HEK293T (cell line): ENCODE measurements around the gene CD300LD.

ENCODE experiments used
- CTCF ChIA-PET: fragments of 350-600 bp; formaldehyde crosslinking; extraction: SDS; loops from one replicate; lab custom pipeline; 2021; ENCODE audit warnings: antibody characterized with exemption, inconsistent platforms; lab: Yijun Ruan, JAX
- POLR2A ChIA-PET: fragments of 350-600 bp; formaldehyde crosslinking; extraction: SDS; loops from one replicate; lab custom pipeline; 2020; ENCODE audit warnings: antibody characterized with exemption, inconsistent platforms; lab: Yijun Ruan, JAX
- DNase-seq: peaks from one replicate; pipeline ENCODE4 v3.0.0; 2012; ENCODE audit warnings: mixed read lengths; ENCODE audit errors: extremely low spot score
- ARNT ChIP-seq: fragments of 450-650 bp; IDR thresholded peaks from 2 replicates; pipeline ENCODE4 v1.6.1; 2017; ENCODE audit warnings: mild to moderate bottlenecking
- BHLHE40 ChIP-seq: fragments of 450-650 bp; IDR thresholded peaks from 2 replicates; pipeline ENCODE4 v1.6.1; 2016; ENCODE audit warnings: mild to moderate bottlenecking, moderate library complexity, borderline replicate concordance
- CTBP1 ChIP-seq: fragments of 450-650 bp; IDR thresholded peaks from 2 replicates; pipeline ENCODE4 v1.6.1; 2016; ENCODE audit warnings: borderline replicate concordance
- ELF4 ChIP-seq: fragments of 450-650 bp; IDR thresholded peaks from 2 replicates; pipeline ENCODE4 v1.6.1; 2017; ENCODE audit warnings: antibody characterized with exemption
- FOXA1 ChIP-seq: fragments of 450-650 bp; IDR thresholded peaks from 2 replicates; pipeline ENCODE4 v1.6.1; 2016; ENCODE audit warnings: mild to moderate bottlenecking
- FOXK2 ChIP-seq: fragments of 450-650 bp; IDR thresholded peaks from 2 replicates; pipeline ENCODE4 v1.6.1; 2016; ENCODE audit warnings: mild to moderate bottlenecking
- FOXM1 ChIP-seq: fragments of 450-650 bp; IDR thresholded peaks from 2 replicates; pipeline ENCODE4 v1.6.1; 2017; ENCODE audit warnings: mild to moderate bottlenecking, borderline replicate concordance
- HDGF ChIP-seq: fragments of 450-650 bp; IDR thresholded peaks from 2 replicates; pipeline ENCODE4 v1.6.1; 2017; ENCODE audit warnings: antibody characterized with exemption, borderline replicate concordance
- L3MBTL2 ChIP-seq: fragments of 450-650 bp; conservative IDR thresholded peaks from 2 replicates; pipeline ENCODE4 v1.6.1; 2016; ENCODE audit warnings: mild to moderate bottlenecking
- LEF1 ChIP-seq: fragments of 450-650 bp; IDR thresholded peaks from 2 replicates; pipeline ENCODE4 v1.6.1; 2017; ENCODE audit warnings: mild to moderate bottlenecking, borderline replicate concordance
- NFRKB ChIP-seq: fragments of 450-650 bp; IDR thresholded peaks from 2 replicates; pipeline ENCODE4 v1.6.1; 2016; ENCODE audit warnings: mild to moderate bottlenecking, moderate library complexity
- SP1 ChIP-seq: fragments of 450-650 bp; IDR thresholded peaks from 2 replicates; pipeline ENCODE4 v1.6.1; 2017
- SUZ12 ChIP-seq: fragments of 450-650 bp; IDR thresholded peaks from 2 replicates; pipeline ENCODE4 v1.6.1; 2016; ENCODE audit warnings: mild to moderate bottlenecking
- TARDBP ChIP-seq: fragments of 450-650 bp; IDR thresholded peaks from 2 replicates; pipeline ENCODE4 v1.6.1; 2016
- ZNF384 ChIP-seq: fragments of 450-650 bp; IDR thresholded peaks from 2 replicates; pipeline ENCODE4 v1.6.1; 2016
- TF ChIP-seq, protein P1 (sequence below): fragments of 450-650 bp; IDR thresholded peaks from 2 replicates; pipeline ENCODE4 v1.6.1; 2016

CD300LD gene

DNA sequence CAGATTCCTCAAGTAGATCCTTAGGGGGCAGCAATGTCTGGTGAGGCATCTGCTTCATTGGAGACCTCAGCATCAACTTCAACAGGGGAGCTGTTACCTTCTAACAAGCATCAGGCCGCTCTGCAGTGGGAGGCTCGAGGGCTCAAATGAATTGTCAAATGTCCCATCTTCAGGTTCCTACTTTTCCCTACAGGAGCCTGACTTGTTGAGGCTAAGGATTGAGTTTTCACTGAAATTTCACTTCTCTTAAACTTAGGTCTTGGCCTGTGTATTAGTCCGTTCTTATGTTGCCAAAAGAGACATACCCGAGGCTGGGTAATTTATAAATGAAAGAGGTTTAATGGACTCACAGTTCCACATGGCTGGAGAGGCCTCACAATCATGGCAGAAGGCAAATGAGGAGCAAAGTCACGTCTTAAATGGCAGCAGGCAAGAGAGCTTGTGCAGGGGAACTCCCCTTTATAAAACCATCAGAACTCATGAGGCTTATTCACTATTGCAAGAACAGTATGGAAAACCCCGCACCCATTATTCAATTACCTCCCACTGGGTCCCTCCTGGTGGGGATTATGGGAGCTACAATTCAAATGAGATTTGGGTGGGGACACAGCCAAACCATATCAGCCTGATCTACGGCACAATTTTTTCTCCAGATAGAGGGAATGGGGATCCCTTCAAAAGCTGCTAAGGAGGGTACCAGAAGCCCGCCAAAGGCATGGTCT is 5.1 kb upstream of the CD300LD start:
- no peak for TF ChIP-seq HDGF
- no peak for TF ChIP-seq TARDBP
- no peak for TF ChIP-seq ZNF384
- no peak for TF ChIP-seq NFRKB
- TF ChIP-seq SUZ12: no peak
- no peak for TF ChIP-seq FOXA1
- no peak for TF ChIP-seq FOXM1
- TF ChIP-seq SP1: no peak
- POLR2A ChIA-PET: no interaction called here
- DNase-seq: no peak
- CTCF ChIA-PET: no interaction called here

DNA sequence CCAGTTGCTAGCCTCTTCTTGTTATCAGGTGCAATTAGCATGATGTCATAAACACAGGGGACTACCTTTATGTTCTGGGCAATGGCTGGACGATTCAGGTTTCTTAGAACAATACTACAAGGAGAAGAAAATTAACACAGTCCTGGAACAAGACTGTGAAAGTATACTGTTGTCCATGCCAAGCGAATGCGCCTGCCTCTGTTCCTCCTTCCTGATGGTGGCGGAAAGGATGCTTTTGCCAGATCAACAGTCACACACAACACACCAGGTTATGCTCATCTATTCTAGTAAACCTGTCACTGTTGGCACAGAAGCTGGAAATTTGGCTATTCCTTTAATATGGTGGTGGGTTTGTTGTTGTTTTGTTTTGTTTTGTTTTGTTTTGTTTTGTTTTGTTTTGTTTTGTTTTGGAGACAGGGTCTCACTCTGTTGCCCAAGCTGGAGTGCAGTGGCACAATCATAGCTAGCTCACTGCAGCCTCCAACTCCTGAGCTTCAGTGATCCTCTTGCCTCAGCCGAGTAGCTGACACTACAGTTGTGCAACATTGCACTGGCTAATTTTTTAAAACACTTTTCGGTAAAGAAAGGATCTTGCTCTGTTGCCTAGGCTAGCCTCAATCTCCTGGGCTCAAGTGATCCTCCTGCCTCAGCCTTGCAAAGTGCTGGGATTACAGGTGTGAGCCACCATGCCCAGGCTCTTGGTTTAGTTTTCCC is 3.1 kb upstream of the CD300LD start:
- no peak for TF ChIP-seq SP1
- TF ChIP-seq SUZ12: no peak
- ChIA-PET POLR2A (no interaction called here), CTCF (no interaction called here)
- no peak for DNase-seq

DNA sequence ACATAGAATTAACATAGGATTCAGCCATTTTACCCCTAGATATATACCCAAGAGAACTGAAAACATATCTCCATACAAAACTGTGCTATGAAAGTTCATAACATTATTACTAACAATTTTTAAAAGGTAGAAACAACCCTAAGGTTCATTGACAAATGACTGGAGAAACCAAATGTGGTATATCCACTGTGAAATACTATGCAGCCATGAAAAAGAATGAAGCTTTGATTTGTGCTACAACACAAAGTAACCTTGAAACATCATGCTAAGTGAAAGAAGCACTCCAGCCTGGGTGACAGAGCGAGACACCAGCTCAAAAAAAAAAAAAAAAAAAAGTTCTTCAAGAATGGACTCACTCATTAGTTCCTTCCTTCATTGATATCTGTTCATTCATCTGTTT is 580 bp downstream of the CD300LD start:
- ChIA-PET POLR2A (no interaction called here), CTCF (interaction anchor here (1.1 kb wide), 1 partner anchor 146 kb away, joined by 4 read pairs; the partner anchor contains the start of gene RAB37)
- DNase-seq: no peak
- TF ChIP-seq SUZ12 (no peak), L3MBTL2 (no peak)

DNA sequence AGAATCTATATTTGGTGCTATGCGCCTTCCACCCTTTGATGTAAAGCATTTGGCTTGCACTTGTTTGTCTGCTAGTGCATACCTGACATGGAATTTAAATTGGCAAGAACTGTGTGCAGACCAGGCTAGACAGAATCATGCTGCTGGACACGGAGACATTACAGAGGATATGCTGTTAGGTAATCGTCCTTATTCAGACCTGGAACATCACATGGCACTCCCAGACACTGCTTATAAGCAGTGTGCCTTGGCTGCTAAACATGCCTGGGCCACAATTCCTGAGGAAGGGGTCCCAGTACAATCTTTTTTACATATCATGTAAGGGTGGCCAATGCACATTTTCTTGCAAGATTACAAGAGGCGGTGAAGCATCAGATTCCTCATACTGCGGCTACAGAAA is 6.4 kb downstream of the CD300LD start:
- CTCF ChIA-PET: no interaction called here
- POLR2A ChIA-PET: no interaction called here
- no peak for DNase-seq
- no peak for TF ChIP-seq BHLHE40
- no peak for TF ChIP-seq L3MBTL2
- no peak for TF ChIP-seq TARDBP
- no peak for TF ChIP-seq CTBP1
- TF ChIP-seq, protein P1, sequence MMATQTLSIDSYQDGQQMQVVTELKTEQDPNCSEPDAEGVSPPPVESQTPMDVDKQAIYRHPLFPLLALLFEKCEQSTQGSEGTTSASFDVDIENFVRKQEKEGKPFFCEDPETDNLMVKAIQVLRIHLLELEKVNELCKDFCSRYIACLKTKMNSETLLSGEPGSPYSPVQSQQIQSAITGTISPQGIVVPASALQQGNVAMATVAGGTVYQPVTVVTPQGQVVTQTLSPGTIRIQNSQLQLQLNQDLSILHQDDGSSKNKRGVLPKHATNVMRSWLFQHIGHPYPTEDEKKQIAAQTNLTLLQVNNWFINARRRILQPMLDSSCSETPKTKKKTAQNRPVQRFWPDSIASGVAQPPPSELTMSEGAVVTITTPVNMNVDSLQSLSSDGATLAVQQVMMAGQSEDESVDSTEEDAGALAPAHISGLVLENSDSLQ: no peak
- no peak for TF ChIP-seq FOXM1
- TF ChIP-seq SUZ12: no peak
- no peak for TF ChIP-seq ZNF384
- TF ChIP-seq LEF1: no peak
- TF ChIP-seq SP1: no peak
- no peak for TF ChIP-seq FOXK2
- no peak for TF ChIP-seq ARNT
- no peak for TF ChIP-seq NFRKB

DNA sequence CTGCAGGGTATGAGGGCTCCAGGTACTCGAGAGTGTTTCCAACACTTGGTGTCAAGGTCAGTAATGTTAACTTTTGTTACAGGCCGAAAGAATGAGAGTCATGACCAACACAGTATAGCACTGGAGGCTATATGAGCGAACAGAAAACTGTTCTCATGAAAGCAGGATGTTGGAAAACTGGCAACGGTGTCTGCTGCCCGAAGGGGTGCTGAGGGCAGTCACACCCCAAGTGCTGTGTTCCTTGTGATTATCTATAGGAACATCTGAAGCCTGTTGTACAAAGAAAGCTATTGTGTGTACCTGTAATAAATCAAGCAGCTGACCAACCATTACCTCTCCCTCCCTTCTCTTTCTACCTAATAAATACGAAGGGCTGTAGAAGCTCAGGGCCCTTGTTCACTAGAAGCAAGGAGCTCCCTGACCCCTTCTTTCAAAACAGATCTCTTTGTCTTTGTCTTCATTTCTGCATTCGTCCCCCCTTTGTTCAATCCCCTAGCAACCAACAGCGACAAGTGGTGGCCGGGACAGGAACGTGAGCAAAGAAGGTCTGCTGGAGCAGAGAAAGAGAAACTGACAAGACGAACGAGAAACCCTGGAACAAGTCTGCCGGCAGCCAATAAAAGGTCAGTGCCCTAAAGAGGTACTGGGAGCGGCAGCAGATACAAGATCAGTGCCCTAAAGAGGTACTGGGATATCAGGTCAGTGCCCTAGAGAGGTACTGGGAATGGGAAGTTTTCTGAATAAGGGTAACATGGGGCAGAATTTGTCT is 7.6 kb downstream of the CD300LD start:
- TF ChIP-seq BHLHE40 (no peak), ELF4 (no peak), SP1 (no peak), NFRKB (no peak), HDGF (no peak), ZNF384 (no peak), L3MBTL2 (no peak), FOXK2 (no peak), SUZ12 (no peak), LEF1 (no peak), TARDBP (no peak), FOXA1 (no peak)
- DNase-seq: no peak
- ChIA-PET CTCF (interaction anchor here (1.6 kb wide), 1 partner anchor 18 kb away, joined by 5 read pairs; no protein-coding TSS in a partner anchor), POLR2A (no interaction called here)

DNA sequence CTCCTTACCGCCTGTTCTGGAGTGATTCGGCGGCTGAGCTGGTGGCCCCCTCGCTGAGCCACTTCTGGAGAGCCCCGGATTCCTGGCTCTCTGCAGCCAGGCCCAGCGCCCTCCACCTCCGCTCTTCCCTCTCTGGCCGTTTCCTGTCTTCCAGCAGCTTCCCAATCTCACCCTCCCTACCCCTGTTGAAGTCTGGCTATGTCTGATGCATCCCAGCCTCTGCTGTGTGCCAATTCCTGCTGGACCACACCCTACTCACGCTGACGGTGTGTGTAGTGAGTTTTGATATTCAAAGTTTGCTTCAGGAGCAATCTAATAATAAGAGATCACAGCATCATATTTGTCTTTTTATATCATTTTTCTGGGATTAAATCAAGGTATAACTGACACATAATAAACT is 9.4 kb downstream of the CD300LD start:
- ChIA-PET POLR2A (no interaction called here), CTCF (no interaction called here)
- DNase-seq: no peak
- TF ChIP-seq ARNT: no peak
- no peak for TF ChIP-seq FOXK2
- no peak for TF ChIP-seq CTBP1
- no peak for TF ChIP-seq TARDBP
- TF ChIP-seq FOXM1: no peak
- no peak for TF ChIP-seq ELF4
- TF ChIP-seq LEF1: no peak
- TF ChIP-seq HDGF: no peak
- TF ChIP-seq SP1: no peak
- TF ChIP-seq L3MBTL2: no peak
- no peak for TF ChIP-seq BHLHE40
- TF ChIP-seq ZNF384: no peak
- TF ChIP-seq SUZ12: no peak
- no peak for TF ChIP-seq NFRKB
- TF ChIP-seq, protein P1: no peak
- no peak for TF ChIP-seq FOXA1
